ENCODE data around the gene HPCAL1. TPM values are rescaled to one million over a fixed set of nuclear protein-coding genes. Genes with fewer than 3 reads are reported as not detected.
"Not testable (repeated sequence)": the region's sequence is repeated elsewhere in the genome, so short reads cannot be mapped to it uniquely, and the experiment has no call there.

The HPCAL1 gene
- 10 to 100 TPM; 43.9 to 52.0 TPM for total RNA-seq

DNA sequence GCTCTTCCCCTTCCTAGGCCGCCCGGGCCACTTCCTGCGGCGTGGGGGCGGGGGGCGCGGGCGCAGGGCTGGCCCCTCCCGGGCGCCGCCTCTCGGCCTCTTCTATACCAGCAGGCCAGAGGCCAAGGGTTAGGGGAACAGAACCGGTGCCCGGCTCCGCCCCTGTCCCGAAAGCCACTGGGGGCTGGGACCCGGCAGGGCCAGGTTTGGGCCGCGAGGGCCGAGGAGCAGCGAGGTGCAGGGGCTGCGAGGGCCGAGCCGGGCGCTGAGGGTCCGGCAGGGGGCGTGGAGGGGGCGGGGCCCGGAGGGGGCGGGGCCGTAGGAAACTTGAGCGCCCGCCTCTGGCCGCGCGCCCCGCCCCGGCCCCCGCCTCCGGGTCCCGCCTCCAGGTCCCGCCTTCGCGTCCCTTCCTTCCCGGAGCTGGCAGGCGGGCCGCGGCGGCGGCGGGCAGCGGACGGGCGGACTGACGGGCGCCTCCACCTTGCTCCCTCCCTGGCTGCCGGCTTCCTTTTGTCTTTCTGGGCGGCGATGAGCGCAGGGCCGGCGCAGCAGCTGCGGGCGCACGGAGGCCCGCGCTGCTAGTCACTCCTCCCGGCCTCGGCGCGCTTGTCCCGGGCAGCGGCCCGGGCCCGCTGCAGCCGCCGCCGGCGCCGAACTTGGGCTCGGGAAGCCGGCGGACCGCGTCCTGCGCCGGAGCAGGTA is at the start of gene HPCAL1:
HPCAL1 (plus strand) TSS at position 426 of the 702 bp plus-strand sequence. CDS start 116,854 bp downstream, outside the sequence.
- H3K27ac Mint-ChIP-seq = peak within 1 kb of the TSS; percentile 87
- peaks cover 72% of the 10 kb centered on the region for H3K4me1 Mint-ChIP-seq (ENCODE audit: low read depth)
- ATAC-seq (replicated peaks in 1 of 2) (peak; percentile 76 to 79), DNase-seq (peak; percentile 87 to 91)
- H3K9me3 Mint-ChIP-seq = no peaks in the 10 kb centered on the region
- H3K4me3 Mint-ChIP-seq = peak within 1 kb of the TSS; percentile 98 to 99
- H3K36me3 Mint-ChIP-seq (ENCODE audit: insufficient read depth in 2 of 2) = peaks cover 3 to 5% of the 10 kb centered on the region in 2 donors
- no peaks in the 10 kb centered on the region for H3K27me3 Mint-ChIP-seq (ENCODE audit: low read depth)

DNA sequence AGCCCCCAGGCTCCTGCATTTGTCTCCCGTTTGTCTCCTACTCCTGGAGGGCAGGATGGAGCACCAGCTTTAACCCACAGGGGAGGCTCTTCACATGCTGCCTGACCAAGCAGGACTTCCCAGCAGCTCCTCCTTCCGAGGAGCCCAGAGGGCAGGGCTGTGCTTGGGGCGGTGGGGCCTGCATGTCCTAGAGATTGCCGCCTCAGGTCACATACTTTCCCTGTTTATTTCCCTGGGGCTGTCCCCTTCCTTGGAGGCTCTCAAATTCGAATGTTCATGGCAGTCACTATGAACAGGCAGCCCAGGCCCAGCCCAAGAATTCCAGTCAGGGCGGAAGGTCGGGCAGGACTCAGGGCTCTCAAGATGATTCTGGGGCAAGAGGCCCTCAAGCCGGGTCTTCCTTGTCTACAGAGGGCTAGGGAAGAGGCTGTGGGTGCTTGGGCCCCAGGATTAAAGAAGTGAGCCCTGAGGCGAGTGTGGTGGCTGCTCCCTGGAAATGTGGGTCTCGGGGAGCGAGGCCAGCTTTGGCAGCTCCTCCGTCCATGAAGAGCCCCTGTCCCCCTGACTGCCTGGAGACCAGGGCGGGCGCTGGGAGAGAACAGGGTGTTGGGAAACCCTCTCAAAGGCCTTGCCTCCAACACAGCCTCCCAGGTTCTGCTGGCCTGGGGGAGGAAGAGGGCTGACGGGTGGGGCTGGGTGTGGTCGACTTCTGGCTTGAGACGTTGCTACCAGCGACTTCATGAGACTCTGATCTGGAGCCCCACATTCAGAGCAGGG is 48.9 kb upstream of the HPCAL1 start:
- no peaks in the 10 kb centered on the region for H3K4me1 Mint-ChIP-seq (ENCODE audit: low read depth)
- no peak overlapping the region for H3K4me3 Mint-ChIP-seq
- ATAC-seq (replicated peaks in 1 of 2) (no peak), DNase-seq (no peak)
- H3K27ac Mint-ChIP-seq = no peak overlapping the region
- H3K27me3 Mint-ChIP-seq (ENCODE audit: low read depth) = peaks cover 5% of the 10 kb centered on the region
- peaks cover 3 to 4% of the 10 kb centered on the region in 2 donors for H3K36me3 Mint-ChIP-seq (ENCODE audit: insufficient read depth in 2 of 2)
- H3K9me3 Mint-ChIP-seq = peaks cover 4 to 8% of the 10 kb centered on the region in 2 donors

DNA sequence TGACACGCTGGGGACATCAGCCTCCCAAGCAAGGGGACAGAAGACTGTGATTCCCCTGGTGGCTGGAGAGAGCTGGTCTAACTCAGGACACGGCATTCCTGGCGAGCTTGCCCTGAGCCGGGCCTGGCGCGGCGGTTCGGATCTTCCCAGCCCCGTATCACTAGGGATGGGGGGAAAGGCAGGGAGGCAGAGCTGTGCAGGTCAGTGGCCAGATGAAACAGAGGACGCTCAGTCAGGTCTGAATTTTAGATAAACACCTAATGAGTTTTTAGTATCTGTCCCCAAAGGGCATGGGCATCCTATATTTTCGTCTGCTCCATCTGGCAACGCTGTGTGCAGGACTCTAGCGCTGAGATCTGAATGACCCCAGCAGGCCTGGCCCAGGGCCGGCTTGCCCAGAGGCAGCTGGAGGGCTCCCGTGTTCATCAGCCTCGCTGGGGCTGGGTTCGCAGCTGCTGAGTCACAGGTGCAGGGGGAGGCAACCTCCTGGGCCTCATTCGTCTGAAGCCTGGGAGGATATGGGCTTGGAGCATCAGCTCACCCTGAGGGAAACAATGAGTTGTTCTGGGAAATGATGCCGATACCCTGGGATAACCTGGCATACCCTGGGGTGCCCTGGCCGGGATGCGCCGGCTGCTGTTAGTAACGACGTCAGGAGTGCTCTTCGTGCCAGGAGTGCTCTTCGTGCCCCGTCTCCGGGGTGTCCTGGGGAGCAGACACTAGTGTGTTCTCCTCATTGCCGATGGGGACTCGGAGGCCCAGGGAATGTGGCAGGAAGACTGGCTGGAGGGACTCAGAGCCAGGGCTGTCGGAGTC is 48.1 kb upstream of the HPCAL1 start:
- Mint-ChIP-seq H3K9me3 (peaks cover 4 to 6% of the 10 kb centered on the region in 2 donors), H3K4me1 (ENCODE audit: low read depth) (no peaks in the 10 kb centered on the region), H3K27me3 (ENCODE audit: low read depth) (peaks cover 5% of the 10 kb centered on the region), H3K4me3 (no peak overlapping the region), H3K27ac (no peak overlapping the region), H3K36me3 (ENCODE audit: insufficient read depth in 2 of 2) (peaks cover 3 to 4% of the 10 kb centered on the region in 2 donors)
- ATAC-seq (replicated peaks in 1 of 2) (no peak), DNase-seq (no peak)

DNA sequence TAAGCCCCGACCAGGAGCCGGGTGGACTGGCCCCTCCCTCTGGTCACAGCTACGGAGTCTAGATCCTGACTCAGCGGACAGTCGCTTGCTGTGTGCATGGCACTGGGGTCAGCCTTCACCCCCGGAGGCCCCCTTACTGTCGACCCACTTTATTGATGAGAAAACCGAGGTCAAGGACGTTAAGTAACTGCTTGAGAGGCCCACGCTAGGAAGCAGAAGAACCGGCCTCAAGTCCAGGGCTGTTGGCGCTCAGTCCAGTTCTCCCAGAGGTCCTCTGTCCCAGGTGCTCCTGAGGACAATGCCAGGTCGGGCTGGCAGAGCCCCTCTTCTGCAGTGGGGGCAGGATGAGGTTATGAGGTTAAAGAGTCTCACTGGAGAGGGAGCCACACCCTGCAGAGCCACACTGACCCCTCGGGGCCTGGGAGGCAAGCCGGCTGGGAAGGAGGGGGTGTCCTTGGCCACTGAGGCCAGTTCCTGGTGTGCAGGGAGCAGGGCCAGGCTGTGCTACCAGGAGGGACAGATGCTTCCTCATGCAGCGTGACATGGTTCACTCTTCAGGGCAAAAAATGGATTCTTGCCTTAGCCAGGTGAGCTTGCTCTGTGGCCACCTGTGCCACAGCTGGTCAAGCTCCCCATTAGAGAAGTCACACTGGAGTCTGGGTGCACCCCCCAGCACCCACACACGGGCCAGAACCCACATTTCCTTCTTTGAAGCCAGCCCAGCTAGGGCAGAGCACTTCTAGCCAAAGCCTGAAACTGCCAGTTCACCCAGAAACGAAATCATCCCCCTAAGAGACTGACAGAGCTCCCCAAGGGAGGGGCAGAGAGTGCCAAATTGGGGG is 47.3 kb upstream of the HPCAL1 start:
- Mint-ChIP-seq H3K27me3 (ENCODE audit: low read depth) (peaks cover 5% of the 10 kb centered on the region), H3K36me3 (ENCODE audit: insufficient read depth in 2 of 2) (peaks cover 3 to 4% of the 10 kb centered on the region in 2 donors), H3K4me1 (ENCODE audit: low read depth) (no peaks in the 10 kb centered on the region), H3K27ac (no peak overlapping the region), H3K4me3 (no peak overlapping the region), H3K9me3 (peaks cover 3 to 4% of the 10 kb centered on the region in 2 donors)
- ATAC-seq (replicated peaks in 1 of 2) (no peak), DNase-seq (no peak)

DNA sequence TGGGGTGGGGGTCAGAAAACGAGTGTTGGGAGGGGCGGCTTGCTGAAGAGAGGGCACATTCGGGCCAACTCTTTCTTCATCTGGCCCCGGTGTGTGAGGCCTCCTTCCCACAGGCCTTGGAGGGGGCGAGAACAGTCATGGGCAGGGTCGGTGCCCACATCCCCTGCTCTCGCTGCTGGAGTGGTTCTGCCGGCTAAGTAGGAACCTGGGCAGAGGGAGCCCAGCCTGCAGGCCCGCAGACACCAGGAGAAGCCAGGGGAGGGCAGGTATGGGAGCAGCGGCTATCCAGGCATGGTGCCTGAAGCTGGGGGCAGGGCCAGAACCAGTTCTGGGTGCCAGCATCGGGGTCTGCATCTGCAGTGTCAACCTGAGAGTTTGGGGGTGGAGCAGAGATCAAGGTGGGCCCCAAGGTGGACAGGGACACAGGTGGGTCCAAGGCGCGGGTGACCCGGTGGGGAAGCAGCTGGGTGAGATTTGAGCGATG is 46.6 kb upstream of the HPCAL1 start:
- peaks cover 5% of the 10 kb centered on the region for H3K27me3 Mint-ChIP-seq (ENCODE audit: low read depth)
- no peak overlapping the region for H3K4me3 Mint-ChIP-seq
- no peak overlapping the region for H3K27ac Mint-ChIP-seq
- ATAC-seq (replicated peaks in 1 of 2) = no peak
- no peaks in the 10 kb centered on the region for H3K9me3 Mint-ChIP-seq
- no peaks in the 10 kb centered on the region for H3K36me3 Mint-ChIP-seq (ENCODE audit: insufficient read depth in 2 of 2)
- DNase-seq = no peak
- H3K4me1 Mint-ChIP-seq (ENCODE audit: low read depth) = no peaks in the 10 kb centered on the region

DNA sequence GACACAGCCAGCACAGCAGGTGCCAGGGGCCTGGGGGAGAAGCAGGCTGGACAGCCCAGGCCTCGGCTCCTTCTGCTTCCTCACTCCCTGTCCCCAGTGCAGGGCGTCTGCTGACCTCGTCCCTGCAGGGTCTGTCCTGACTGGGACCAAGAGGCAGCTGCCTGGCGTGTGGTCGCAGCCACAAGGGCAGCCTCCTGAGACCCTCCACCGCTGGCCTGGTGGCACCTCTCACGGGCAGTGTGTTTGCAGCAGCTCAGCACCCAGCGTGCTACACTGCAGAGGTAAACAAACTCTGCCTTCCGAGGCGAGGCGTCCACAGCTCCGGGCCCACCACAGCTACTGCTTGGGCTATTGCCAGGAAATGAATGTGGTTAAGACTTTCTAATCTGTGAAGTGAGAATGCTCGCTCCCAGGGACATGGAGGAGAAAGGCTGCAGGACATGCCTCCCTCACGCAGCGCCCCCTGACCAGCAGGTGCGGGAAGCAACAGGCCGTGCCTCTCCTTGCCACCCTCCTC is 46.1 kb upstream of the HPCAL1 start:
- H3K9me3 Mint-ChIP-seq = no peaks in the 10 kb centered on the region
- H3K27ac Mint-ChIP-seq = no peak overlapping the region
- no peaks in the 10 kb centered on the region for H3K36me3 Mint-ChIP-seq (ENCODE audit: insufficient read depth in 2 of 2)
- H3K4me3 Mint-ChIP-seq = no peak overlapping the region
- no peaks in the 10 kb centered on the region for H3K4me1 Mint-ChIP-seq (ENCODE audit: low read depth)
- H3K27me3 Mint-ChIP-seq (ENCODE audit: low read depth) = peaks cover 5% of the 10 kb centered on the region
- DNase-seq = no peak
- no peak for ATAC-seq (replicated peaks in 1 of 2)

DNA sequence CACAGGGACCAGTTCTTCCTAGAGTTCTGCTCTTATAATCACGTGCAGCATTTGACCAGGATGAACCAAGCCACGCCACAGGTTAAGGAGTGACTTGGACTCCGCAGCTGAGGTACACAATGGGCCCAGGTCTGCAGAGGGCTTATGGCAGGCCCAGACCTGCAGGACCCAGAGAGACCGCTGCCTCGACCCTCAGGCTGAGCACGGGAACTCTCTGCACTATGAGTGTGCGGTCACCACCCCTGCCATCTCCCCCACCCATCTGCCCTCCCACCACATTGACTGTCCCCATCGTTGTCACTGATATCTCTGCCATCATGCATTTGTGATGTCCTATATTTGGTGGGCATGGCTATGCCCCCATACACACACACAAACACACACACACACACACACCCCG is 45.7 kb upstream of the HPCAL1 start:
- Mint-ChIP-seq H3K4me3 (no peak overlapping the region), H3K36me3 (ENCODE audit: insufficient read depth in 2 of 2) (no peaks in the 10 kb centered on the region), H3K27me3 (ENCODE audit: low read depth) (peaks cover 5% of the 10 kb centered on the region), H3K27ac (no peak overlapping the region), H3K9me3 (no peaks in the 10 kb centered on the region), H3K4me1 (ENCODE audit: low read depth) (no peaks in the 10 kb centered on the region)
- ATAC-seq (replicated peaks in 1 of 2) (no peak), DNase-seq (no peak)

DNA sequence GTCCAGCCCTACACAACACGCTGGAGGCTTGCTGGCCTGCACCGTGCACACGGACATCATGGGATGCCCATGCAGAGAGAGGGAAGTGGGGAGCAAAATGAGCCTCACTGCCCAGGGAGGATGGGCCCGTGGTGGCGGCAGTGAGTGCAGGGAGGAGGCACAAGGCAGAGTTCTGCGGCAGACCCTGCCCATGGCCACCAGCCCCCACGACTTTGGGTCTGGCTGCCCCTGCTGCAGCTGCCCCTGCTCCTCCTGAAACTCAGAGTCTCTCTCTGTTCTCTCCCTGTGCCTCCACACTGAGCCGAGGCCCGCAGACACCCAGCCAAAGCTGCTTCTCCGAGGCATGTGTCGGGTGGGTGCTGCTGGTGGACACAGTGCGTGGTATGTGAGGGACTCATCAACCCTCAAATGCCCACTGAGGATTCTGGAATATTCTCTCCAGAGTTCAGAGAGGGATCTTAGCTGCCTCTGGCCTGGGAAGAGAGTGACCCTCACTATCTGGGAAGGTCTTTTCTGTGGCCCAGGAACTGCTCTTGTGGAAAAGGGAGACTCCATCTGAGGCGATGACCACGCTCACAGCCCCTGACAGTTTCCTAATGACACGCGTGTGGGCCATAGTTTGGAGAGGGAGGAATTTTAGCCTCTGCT is 45.1 kb upstream of the HPCAL1 start:
- no peak overlapping the region for H3K4me3 Mint-ChIP-seq
- no peaks in the 10 kb centered on the region for H3K4me1 Mint-ChIP-seq (ENCODE audit: low read depth)
- ATAC-seq (replicated peaks in 1 of 2) (no peak), DNase-seq (no peak)
- H3K27ac Mint-ChIP-seq = no peak overlapping the region
- H3K36me3 Mint-ChIP-seq (ENCODE audit: insufficient read depth in 2 of 2) = no peaks in the 10 kb centered on the region
- H3K9me3 Mint-ChIP-seq = no peaks in the 10 kb centered on the region
- peaks cover 5% of the 10 kb centered on the region for H3K27me3 Mint-ChIP-seq (ENCODE audit: low read depth)

DNA sequence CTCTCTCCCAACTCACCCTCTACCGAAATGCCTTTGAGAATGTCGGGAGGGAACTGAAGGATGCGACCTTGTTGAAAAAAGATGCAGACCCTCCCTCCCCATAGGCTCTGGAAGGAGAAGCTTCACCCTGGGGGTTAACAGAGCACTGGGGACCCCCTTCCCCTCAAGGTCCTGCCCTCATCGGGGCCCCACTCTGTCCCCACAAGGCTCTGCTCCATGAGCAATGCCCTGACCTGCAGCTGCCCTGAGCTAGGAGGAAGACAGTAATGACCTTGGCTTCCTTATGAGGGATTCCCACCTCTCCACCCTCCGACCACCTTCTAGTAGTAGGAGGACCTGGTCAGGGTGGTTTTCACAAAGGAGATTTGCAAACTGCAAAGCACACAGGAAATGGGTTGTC is 44.4 kb upstream of the HPCAL1 start:
- ATAC-seq (replicated peaks in 1 of 2) (no peak), DNase-seq (no peak)
- no peak overlapping the region for H3K4me3 Mint-ChIP-seq
- H3K27me3 Mint-ChIP-seq (ENCODE audit: low read depth) = peaks cover 5% of the 10 kb centered on the region
- no peak overlapping the region for H3K27ac Mint-ChIP-seq
- no peaks in the 10 kb centered on the region for H3K4me1 Mint-ChIP-seq (ENCODE audit: low read depth)
- H3K9me3 Mint-ChIP-seq = no peaks in the 10 kb centered on the region
- H3K36me3 Mint-ChIP-seq (ENCODE audit: insufficient read depth in 2 of 2) = no peaks in the 10 kb centered on the region

DNA sequence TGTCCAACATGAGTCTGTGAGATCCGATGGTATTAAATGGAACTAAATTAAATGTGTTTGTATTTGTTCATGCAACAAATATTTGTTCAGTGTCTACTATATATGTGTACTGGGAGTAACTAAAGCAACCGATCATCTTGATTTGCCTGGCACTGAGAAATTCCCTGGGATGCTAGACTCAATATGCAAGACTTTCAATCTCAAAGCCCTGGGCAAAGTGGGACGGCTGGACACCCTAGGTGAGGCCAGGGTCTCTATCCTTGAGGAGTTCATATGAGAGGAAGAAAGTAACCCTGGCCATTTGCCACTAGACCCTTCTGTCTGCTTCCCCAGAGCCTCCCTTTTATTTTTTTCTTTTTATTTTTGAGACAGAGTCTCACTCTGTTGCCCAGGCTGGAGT is 44.0 kb upstream of the HPCAL1 start:
- Mint-ChIP-seq H3K27me3 (ENCODE audit: low read depth) (peaks cover 5% of the 10 kb centered on the region), H3K4me1 (ENCODE audit: low read depth) (no peaks in the 10 kb centered on the region), H3K36me3 (ENCODE audit: insufficient read depth in 2 of 2) (no peaks in the 10 kb centered on the region), H3K27ac (no peak overlapping the region), H3K9me3 (no peaks in the 10 kb centered on the region), H3K4me3 (no peak overlapping the region)
- ATAC-seq (replicated peaks in 1 of 2) (no peak), DNase-seq (no peak)

DNA sequence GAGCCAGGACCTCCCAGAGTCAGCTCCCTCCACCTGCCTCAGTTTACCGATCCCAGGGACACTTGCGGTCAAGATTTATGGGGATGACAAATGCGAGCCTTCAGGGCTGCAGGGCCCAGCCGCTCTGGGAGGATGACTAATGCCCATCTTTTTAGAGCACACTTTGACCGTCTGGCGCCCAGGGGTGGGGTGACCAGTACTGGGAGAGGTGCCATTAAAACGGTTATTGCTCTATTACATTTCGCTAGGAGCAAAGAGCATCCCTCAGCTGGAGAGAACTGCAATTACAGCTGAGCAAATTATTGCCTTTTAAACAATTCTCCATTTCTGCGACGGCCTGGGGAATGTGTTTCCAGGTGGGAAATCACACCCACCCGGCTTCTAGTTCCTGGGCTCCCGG is 42.6 kb upstream of the HPCAL1 start:
- H3K4me1 Mint-ChIP-seq (ENCODE audit: low read depth) = no peaks in the 10 kb centered on the region
- H3K4me3 Mint-ChIP-seq = no peak overlapping the region
- H3K36me3 Mint-ChIP-seq (ENCODE audit: insufficient read depth in 2 of 2) = no peaks in the 10 kb centered on the region
- ATAC-seq (replicated peaks in 1 of 2) (no peak), DNase-seq (no peak)
- H3K9me3 Mint-ChIP-seq = no peaks in the 10 kb centered on the region
- peaks cover 5% of the 10 kb centered on the region for H3K27me3 Mint-ChIP-seq (ENCODE audit: low read depth)
- no peak overlapping the region for H3K27ac Mint-ChIP-seq

DNA sequence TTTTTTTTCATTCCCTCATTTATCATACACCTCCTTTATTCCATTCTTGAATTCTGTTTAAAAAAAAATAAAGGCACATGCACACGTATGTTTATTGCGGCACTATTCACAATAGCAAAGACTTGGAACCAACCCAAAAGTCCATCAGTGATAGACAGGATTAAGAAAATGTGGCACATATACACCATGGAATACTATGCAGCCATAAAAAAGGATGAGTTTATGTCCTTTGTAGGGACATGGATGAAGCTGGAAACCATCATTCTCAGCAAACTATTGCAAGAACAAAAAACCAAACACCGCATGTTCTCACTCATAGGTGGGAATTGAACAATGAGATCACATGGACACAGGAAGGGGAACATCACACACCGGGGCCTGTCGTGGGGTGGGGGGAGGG is 39.2 kb upstream of the HPCAL1 start:
- ATAC-seq (replicated peaks in 1 of 2); H3K27me3 Mint-ChIP-seq (ENCODE audit: low read depth); H3K4me3 Mint-ChIP-seq; H3K36me3 Mint-ChIP-seq (ENCODE audit: insufficient read depth in 2 of 2); DNase-seq; H3K4me1 Mint-ChIP-seq (ENCODE audit: low read depth); H3K27ac Mint-ChIP-seq; H3K9me3 Mint-ChIP-seq: not testable (repeated sequence)

Data from activated T-cell treated with anti-CD3 and anti-CD28 coated beads, Interleukin-2, amount 50 U/mL, for 72 hours (primary cell).